NCI-H2029 treated with DMSO at 0.1 percent for 48 hours (cell line): ENCODE data around the gene PIP4P1.
A peak's percentile ranks its signal among the peaks of the same experiment; 100 is the strongest.

Source experiments
- DNase-seq: peaks from one replicate; lab custom pipeline; 2025; lab: John Stamatoyannopoulos, UW

Gene PIP4P1

DNA sequence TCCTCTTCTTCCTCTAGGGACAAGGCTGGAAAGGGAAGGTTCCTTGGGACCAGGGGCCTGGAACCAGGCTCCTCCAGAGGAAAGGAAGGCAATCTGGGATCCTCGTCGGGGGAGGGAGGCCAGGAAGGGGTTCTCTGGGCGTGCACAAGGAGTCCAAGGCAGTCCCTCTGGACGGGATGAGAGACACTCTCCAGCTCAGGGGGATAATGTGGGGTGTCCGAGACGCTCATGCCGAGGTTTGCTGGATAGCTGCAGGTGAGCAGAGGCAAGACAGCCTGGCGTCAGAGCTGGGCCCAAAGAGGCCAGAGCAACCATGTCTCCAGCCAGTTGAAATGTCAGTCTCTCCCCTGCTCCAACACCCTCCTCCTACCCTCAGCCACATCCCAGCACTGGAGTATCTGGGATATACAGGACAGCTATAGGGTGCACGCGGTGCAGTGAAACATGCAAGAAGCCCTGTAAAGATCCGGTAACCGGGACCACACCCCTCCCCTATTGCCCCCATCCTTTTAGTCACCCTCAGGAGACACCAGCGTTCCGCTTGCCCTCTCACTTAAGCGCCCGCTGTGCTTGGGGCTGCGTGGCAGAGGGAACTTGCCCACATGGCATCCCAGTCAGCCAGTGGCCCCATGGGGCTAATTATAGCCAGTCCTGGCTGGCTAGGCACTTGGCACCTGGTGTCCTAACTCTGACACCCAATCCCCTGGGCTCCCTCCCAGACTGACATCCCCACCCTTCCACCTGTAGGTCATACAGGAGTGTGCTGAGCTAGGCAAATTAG, 25.5 kb downstream of the PIP4P1 start, which contains the start of gene KLHL33:
KLHL33 (minus strand) TSS at position 585 of the 781 bp plus-strand sequence; CDS start at position 230, 355 bp downstream.
- no peak for DNase-seq

GRCh38 chr14:20434701-20435581, 26.3 kb downstream of the PIP4P1 start:
- DNase-seq = no peak

DNA sequence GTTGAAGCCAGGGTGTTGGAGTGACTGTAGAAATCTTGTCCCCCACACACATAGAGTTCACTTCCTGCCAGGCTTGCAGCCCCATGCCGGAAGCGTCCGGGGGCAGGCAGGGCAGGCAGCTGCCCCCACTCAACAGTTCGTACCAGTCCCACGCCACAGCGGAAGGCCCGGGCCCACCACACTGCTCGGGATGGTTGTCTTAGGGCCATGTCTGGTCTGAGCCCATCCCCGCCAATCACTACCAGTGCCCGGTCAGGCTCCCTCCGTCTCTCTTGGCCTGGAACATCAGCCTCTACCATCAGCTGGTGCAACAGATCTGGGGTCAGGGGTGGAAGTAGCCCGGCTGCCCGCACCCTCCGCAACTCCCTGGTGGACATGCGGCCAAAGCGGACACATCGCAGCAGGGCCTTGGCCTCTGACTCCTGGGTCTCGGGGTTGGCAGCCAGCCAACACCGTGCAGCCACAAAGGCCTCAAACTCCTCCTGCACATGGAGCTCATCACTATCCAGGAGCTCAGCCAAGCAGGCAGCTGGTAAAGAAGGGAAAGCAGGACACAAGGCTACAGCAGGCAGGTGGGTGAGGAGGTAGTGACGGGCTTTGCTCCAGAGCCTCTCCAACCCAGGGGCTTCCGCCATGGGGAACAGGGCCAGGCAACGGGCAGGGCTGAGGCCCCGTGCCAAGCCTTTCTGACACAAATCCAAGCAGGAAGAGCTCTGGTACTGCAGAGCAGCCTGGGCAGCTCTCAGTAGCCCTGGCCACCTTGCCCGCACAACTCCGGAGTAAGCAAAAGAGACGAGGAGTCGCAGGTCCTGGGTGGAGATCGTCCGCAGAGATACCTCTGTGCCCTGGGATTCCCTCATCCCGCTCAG, 31.2 kb downstream of the PIP4P1 start:
- peak; percentile 83 for DNase-seq

GRCh38 chr14:20428802-20429201, 32.4 kb downstream of the PIP4P1 start:
- no peak for DNase-seq

- DNase-seq = no peak
Observed at GRCh38 chr14:20428010-20428365, 33.2 kb downstream of the PIP4P1 start.

DNA sequence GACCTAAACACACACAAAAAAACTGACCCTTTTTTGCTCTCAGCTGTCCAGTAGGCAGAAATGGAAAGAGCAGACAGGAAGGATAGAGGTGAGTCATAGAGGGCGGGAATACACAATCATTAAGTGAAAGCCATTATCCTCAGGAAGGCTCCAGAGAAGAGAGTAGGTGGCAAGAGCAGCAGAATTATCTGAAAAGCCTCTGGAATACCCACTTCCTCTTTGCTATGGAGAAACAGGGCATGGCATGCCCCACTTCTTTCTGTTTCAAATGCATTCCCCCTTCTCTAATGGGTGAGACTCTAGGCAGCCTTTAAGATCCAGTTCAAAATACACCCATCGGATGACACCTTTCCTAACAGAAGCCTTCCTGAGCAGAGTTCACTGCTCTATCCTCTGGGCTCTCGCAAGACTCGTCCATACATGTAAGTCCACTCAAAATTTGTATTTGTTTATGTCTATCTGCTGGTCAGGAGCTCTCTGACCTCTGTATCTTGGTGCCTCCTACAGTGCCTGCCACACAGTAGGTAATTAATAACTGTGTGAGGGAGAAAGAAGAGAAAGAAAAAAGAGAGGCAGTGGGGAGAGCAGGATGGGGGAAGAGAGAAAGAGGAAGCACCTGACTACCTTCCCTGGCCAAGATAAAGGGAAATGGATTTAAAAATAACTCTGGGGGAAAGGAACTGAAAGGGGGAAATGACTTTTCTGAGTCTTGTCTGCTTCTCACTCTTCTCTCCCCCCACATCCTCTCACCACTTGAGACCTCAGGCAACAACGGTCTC, 33.8 kb downstream of the PIP4P1 start:
- peak; percentile 31 for DNase-seq

DNA sequence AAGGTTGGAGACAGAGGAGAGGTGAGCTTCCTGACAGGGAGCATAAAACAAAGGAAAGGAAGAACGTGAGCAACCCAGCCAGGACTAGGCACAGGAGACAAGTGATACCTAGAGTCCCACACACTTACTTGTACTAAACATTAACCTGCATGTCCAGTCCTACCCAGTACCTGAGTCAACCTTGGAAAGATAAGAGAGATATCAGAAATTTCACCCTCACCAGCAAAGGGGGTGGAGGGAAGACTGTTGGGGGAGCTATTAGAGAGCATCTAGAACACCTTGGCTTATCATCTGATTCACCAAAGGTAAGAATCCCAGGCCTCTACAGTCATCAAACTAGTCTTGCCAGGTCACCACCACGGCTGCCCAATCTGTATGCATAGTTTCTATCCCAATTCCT, 36.4 kb downstream of the PIP4P1 start:
- no peak for DNase-seq

GRCh38 chr14:20422886-20423285, 38.3 kb downstream of the PIP4P1 start:
- DNase-seq = no peak

- DNase-seq = no peak
Observed at GRCh38 chr14:20421267-20421666, 40.0 kb downstream of the PIP4P1 start.

DNA sequence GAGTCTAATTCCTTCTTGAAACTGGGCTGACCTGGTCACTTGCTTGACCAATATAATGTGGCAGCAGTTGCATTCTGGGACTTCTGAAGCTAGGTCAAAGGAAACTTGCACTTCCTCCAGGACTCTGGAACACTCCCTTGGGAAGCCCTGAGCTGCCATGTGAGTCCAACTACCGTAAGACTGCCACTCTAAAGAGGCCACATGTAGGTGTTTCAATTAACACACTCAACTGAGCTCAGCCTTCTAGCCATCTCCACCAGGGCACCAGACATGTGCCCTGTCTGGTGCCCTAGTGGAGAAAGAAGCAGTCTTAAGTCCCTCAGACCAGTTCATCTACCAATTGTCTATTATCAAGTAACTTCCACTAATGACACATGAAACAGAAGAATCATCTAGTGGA, 41.8 kb downstream of the PIP4P1 start:
- DNase-seq = no peak

- no peak for DNase-seq
Observed at GRCh38 chr14:20418501-20418909, 42.7 kb downstream of the PIP4P1 start.

DNA sequence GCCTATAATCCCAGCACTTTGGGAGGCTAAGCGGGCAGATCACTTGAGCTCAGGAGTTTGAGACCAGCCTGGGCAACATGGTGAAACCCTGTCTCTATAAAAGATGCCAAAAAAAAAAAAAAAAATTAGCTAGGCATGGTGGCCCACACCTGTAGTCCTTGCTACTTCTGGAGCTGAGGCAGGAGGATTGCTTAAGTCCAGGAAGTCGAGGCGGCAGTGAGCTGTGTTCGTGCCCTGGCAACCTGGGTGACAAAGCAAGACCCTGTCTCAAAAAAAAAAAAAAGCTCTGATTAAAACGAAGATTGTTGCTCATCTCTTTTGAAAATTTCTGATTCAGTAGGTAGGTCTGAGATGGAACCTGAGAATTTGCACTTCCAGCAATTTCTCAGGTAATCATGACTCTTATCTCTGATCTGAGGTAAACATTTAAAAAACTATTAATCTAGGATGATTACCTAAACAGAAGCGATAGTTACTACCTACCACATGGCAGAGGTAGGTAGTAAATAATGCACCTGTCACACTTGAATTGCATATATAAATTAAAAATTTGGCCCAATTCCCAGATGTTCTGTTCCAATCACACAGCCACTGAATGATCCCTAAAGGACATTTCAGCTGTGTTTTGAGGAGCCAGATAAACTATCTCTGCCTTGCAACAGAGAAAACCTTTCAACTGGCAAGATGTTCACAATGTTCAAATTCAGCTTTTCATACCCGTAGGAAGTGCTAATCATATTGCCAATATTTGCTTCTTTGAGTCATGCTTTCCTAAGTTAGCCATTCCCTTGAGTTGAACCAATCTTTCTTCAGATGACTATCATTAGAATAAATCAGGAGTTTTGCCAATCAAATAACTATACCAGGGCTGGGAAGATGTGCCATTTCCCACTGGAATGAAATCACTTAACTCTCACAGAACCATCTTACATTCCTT, 43.7 kb downstream of the PIP4P1 start:
- DNase-seq = no peak

GRCh38 chr14:20416223-20416622, 45.0 kb downstream of the PIP4P1 start:
- no peak for DNase-seq

GRCh38 chr14:20415782-20416206, 45.4 kb downstream of the PIP4P1 start:
- peak; percentile 53 for DNase-seq

- no peak for DNase-seq
Observed at GRCh38 chr14:20413744-20414082, 47.5 kb downstream of the PIP4P1 start.

- peak; percentile 72 for DNase-seq
Observed at GRCh38 chr14:20412876-20413743, 48.1 kb downstream of the PIP4P1 start, which contains the start of gene TEP1. Gene TEP1, minus strand, starts transcription at chr14:20413501. Its CDS starts 5,062 bp downstream, at chr14:20408439.

- DNase-seq = no peak
Observed at GRCh38 chr14:20412411-20412810, 48.8 kb downstream of the PIP4P1 start.

DNA sequence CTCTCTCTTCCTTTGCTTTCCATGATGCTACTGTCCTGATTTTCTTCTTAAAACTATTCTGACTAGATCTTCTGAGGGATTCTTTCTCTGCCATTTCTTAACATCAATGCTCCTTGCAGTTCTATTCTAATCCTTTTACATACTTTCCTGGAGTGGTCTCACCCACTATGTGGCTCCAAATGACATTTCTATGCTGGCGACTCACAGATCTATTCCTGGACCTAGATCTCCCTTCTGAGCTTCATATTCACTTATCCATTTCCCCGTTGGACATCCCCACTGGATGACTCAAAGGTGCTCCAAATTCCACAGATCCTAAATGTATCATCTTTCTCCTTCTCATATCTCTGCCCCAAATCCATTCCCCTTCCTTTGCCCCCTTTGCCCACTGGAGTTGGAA, 52.0 kb downstream of the PIP4P1 start:
- no peak for DNase-seq
